ENCODE data around the gene MAF. TPM values are rescaled to one million over a fixed set of nuclear protein-coding genes. Genes with fewer than 3 reads are reported as not detected.

MAF gene
- total RNA-seq, 1 experiment from 2014 or later, result 4.9 TPM

DNA sequence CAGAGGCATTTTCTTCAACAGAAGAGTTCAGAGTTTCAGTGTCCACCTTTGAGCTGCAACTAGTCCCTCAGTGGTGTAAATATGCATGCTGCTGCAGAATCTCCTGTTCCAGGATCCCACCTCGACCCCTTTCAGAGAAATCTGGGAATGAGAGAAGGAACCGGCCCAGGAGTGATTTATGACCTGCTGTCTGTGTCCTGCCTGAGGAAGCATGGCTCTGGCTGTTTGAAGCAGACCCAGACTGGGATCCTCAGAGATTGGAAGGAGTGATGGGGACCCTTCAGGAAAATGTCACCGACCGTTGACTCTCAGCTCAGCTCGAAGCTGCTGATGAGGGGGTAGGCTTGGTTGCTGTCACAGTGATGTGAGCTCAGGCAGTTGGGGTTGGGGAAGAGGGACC lies 8.4 kb upstream of the MAF start:
- Histone ChIP-seq H2BK5ac (ENCODE audit: insufficient read length, low read length) (no peak overlapping the region), H3K79me2 (ENCODE audit: insufficient read depth, low read length) (no peaks in the 10 kb centered on the region), H3K27me3 (ENCODE audit: insufficient read depth, low read length) (no peaks in the 10 kb centered on the region), H2BK15ac (ENCODE audit: low read depth, low read length) (no peak overlapping the region), H3K4me2 (ENCODE audit: insufficient read depth, insufficient read length, low read length) (no peak overlapping the region), H3K4me1 (ENCODE audit: insufficient read depth, low read length) (no peaks in the 10 kb centered on the region), H4K5ac (ENCODE audit: insufficient read length, low read depth, low read length) (no peak overlapping the region), H4K91ac (ENCODE audit: insufficient read length, low read depth, low read length) (no peak overlapping the region), H3K56ac (ENCODE audit: insufficient read length, low read depth, low read length) (no peak overlapping the region), H4K20me1 (ENCODE audit: control insufficient read depth, insufficient read depth, insufficient read length) (no peaks in the 10 kb centered on the region), H3K79me1 (ENCODE audit: insufficient read depth, low read depth, low read length, poor library complexity, severe bottlenecking) (no peaks in the 10 kb centered on the region), H3K4ac (ENCODE audit: low read depth, low read length) (no peak overlapping the region), H2BK120ac (ENCODE audit: low read depth, low read length, poor library complexity, severe bottlenecking) (no peak overlapping the region), H3K9ac (ENCODE audit: extremely low read depth, insufficient read length, low read length) (no peak overlapping the region), H2AFZ (ENCODE audit: low read length) (no peak overlapping the region), H3K23ac (ENCODE audit: insufficient read length, low read depth, low read length) (no peak overlapping the region), H2BK20ac (ENCODE audit: low read depth, low read length, poor library complexity, severe bottlenecking) (no peak overlapping the region), H3K27ac (ENCODE audit: insufficient read length, low read depth, low read length) (no peak overlapping the region), H2BK12ac (ENCODE audit: insufficient read length, low read depth, low read length) (no peak overlapping the region), H2AK5ac (ENCODE audit: insufficient read length, low read length) (no peak overlapping the region), H3K18ac (ENCODE audit: insufficient read length, low read depth, low read length) (no peak overlapping the region), H3K9me3 (ENCODE audit: control insufficient read depth, low read depth, low read length) (no peaks in the 10 kb centered on the region), H3K14ac (ENCODE audit: insufficient read depth, low read length) (no peak overlapping the region), H4K8ac (replicated peaks; ENCODE audit: insufficient read length, low read depth, low read length) (no peak overlapping the region), H3T11ph (ENCODE audit: low read length) (no peak overlapping the region), H3K23me2 (ENCODE audit: insufficient read length, low read depth, low read length, poor library complexity, severe bottlenecking) (no peaks in the 10 kb centered on the region)
- no peak overlapping the region for H3K4me3 Mint-ChIP-seq
- no peak overlapping the region for H3K27ac Mint-ChIP-seq
- WGBS (ENCODE audit: extremely low coverage, insufficient read length, low lambda C conversion rate), result no CpG with 5 or more reads among the region's 5 CpGs
- no peaks in the 10 kb centered on the region; a peak in 1 of 5 replicates for H3K9me3 Mint-ChIP-seq
- TF ChIP-seq, protein P1, sequence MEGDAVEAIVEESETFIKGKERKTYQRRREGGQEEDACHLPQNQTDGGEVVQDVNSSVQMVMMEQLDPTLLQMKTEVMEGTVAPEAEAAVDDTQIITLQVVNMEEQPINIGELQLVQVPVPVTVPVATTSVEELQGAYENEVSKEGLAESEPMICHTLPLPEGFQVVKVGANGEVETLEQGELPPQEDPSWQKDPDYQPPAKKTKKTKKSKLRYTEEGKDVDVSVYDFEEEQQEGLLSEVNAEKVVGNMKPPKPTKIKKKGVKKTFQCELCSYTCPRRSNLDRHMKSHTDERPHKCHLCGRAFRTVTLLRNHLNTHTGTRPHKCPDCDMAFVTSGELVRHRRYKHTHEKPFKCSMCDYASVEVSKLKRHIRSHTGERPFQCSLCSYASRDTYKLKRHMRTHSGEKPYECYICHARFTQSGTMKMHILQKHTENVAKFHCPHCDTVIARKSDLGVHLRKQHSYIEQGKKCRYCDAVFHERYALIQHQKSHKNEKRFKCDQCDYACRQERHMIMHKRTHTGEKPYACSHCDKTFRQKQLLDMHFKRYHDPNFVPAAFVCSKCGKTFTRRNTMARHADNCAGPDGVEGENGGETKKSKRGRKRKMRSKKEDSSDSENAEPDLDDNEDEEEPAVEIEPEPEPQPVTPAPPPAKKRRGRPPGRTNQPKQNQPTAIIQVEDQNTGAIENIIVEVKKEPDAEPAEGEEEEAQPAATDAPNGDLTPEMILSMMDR (conservative IDR thresholded peaks at IDR 0.05), result no peak
- peaks cover 4 to 5% of the 10 kb centered on the region in 2 experiments for H3K4me1 Mint-ChIP-seq
- no peaks in the 10 kb centered on the region; the same call in 1 of the 2 replicates for H3K27me3 Mint-ChIP-seq (ENCODE audit: low read depth)
- H3K36me3 Mint-ChIP-seq (ENCODE audit: insufficient read depth in 1 of 3, low read depth in 3 of 3), result no peaks in the 10 kb centered on the region
- DNase-seq, result no peak
